Fibroblast of pulmonary artery (primary cell): ENCODE results near the gene ZNFX1.

Experiments
- DNase-seq: peaks from one replicate; pipeline ENCODE4 v3.0.0-alpha.2; 2010; ENCODE audit warnings: low read depth
- H3K4me3 ChIP-seq: replicated peaks from 2 replicates; pipeline ENCODE4 v1.5.1; 2011; ENCODE audit warnings: low read depth, mild to moderate bottlenecking, control low read depth, low read length, moderate library complexity
- CTCF ChIP-seq: IDR thresholded peaks from 2 replicates; pipeline ENCODE4 v1.5.1; 2011; ENCODE audit warnings: mild to moderate bottlenecking, control low read depth, low read length, inconsistent platforms; ENCODE audit errors: missing control alignments

Gene ZNFX1

DNA sequence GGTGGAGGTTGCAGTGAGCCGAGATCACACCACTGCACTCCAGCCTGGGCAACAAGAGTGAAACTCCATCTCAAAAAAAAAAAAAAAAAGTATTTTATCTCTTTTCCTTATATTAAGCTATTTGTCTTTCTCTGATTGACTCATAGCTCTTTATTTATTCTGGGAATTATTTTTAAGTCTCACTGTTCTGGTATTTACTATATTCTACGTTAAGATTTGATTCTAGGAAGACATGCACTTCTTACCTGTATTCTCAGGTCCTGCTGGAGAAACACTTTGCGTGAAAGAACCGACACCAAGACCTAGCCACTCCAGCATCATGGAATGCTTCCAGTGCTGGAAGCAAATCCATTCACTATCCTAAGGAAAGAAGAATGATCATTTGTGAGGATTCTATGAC, 17.6 kb downstream of the ZNFX1 start:
- DNase-seq = no peak
- TF ChIP-seq CTCF = no peak
- H3K4me3 ChIP-seq = no peak overlapping the region

DNA sequence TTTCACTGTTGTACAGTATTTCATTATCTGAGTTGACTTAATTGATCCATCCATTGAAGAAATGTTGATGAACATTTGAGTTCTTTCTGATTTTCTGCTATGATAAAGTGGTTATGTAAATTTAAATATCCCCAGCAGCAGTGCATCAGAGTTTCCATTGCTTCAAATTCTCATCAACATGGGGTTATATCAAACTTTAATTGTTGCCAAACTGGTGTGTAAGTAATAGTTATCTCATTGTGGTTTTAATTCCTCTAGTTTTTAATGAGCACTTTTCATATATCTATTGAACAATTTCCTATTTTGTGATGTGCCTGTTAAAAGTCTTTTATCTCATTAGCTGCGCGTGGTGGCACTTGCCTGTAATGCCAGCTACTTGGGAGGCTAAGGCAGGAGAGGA, 18.1 kb downstream of the ZNFX1 start:
- no peak for DNase-seq
- no peak for TF ChIP-seq CTCF
- H3K4me3 ChIP-seq = no peak overlapping the region

GRCh38 chr20:49259284-49259683, 18.6 kb downstream of the ZNFX1 start:
- no peak overlapping the region for H3K4me3 ChIP-seq
- no peak for TF ChIP-seq CTCF
- no peak for DNase-seq

- DNase-seq = no peak
- TF ChIP-seq CTCF = no peak
- no peak overlapping the region for H3K4me3 ChIP-seq
Observed at GRCh38 chr20:49256261-49256660, 21.6 kb downstream of the ZNFX1 start.

GRCh38 chr20:49252556-49253350, 25.1 kb downstream of the ZNFX1 start:
- no peak overlapping the region for H3K4me3 ChIP-seq
- no peak for DNase-seq
- TF ChIP-seq CTCF = no peak

- no peak overlapping the region for H3K4me3 ChIP-seq
- TF ChIP-seq CTCF = no peak
- no peak for DNase-seq
Observed at GRCh38 chr20:49248879-49249665, 28.8 kb downstream of the ZNFX1 start.
